CD4-positive, alpha-beta T cell treated with Interleukin-1 beta for 1 hour (primary cell): Measurements from ENCODE around the gene CCDC117.

Experiments used
- DNase-seq, 2 donors: peaks; one replicate each; pipeline ENCODE4 v3.0.0-alpha.2; 2020 to 2022

CCDC117 gene

DNA sequence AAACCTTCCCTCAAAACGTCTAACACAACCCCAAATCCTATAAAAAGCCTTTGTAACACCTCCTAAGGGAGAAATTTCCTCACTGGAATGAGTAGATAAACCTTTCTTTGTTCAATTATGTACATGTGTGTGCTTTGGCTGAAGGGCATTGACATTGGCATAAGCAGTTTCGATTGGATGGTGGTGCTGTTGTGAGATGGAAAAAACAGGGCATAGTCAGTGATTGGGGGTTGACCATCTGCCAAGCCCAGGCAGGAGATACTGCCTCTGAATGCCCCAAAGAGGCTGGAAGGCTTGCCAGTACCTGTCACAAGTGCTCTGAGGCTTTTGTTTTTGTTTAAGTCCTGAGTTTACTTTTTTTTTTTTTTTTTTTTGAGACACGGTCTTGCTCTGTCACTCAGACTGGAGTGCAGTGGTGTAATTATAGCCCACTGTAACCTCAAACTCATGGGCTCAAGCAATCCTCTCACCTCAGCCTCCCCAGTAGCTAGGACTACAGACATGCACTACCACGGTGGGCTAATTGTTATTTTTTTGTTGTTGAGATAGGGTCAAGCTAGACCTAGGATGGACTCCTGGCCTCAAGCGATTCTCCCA is 1.2 kb upstream of the CCDC117 start:
- no peak for DNase-seq

DNA sequence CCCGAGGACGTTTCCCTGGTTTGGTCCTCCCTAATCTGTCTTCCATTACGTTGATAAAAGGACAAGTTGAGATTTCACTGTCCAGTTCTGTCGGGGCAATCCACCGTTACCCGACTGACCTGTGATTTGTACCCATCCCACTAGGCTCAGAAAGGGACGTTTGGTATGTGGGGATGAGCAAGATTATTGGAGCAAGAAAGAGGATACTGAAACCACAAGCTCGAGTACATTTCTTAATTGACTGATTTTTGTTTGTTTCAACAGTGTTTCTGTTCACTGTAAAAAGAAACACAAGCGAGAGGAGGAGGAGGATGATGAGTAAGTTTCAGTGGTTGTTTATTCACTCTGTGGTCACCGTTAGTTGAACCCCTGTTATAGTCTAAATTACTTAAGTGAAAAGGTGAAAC is 969 bp downstream of the CCDC117 start:
- no peak for DNase-seq

DNA sequence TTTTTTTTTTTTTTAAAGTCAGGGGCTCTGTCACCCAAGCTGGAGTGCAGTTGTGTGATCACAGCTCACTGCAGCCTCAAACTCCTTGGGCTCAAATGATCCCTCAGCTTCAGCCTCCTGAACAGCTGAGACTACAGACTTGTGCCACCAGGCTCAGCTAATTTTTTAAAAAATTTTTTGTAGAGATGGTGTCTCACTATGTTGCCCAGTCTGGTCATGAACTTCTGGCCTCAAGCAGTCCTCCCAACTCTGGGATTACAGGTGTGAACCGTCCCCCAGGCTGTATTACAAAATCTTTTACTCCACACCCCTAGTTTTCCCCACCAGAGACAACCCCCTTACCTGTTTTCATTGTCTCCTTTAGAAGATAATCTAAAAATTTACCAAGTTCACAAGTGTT is 1.9 kb downstream of the CCDC117 start:
- no peak for DNase-seq

DNA sequence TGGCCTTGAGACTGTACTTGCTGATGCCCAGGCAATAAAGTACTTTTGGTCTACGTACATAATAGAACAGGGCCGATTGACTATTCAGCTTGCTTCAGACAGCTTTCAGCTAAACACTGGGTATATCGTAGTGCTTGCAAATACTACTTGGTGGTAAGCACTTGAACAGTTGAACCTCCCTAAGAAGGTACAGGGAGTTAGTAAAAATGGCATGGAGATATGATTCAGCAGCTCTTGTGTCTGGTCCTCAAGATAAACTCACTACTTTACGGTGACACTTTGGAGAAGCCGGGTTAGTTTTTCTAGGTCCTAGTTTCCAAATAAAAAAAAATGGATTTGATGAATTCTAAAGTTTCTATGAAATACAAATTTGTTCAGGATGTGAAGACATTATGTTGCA is 7.3 kb downstream of the CCDC117 start:
- DNase-seq: no peak

DNA sequence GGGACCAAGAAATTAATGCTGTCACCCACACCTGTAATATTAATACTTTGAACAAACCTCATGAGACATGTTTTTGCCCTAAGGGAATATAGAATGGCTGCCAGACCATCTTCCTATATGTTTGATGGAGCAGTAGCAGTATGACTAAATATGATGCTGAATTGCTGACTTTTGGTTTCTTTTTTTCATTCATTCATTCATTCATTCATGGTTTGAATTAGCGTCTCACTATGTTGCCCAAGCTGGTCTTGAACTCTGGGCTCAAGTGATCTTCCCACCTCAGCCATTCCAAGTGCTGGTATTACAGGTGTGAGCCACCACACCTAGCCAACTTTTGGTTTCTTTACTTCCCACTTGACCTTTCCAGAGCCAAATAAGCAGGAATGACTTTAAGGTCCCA is 7.8 kb downstream of the CCDC117 start:
- no peak for DNase-seq

DNA sequence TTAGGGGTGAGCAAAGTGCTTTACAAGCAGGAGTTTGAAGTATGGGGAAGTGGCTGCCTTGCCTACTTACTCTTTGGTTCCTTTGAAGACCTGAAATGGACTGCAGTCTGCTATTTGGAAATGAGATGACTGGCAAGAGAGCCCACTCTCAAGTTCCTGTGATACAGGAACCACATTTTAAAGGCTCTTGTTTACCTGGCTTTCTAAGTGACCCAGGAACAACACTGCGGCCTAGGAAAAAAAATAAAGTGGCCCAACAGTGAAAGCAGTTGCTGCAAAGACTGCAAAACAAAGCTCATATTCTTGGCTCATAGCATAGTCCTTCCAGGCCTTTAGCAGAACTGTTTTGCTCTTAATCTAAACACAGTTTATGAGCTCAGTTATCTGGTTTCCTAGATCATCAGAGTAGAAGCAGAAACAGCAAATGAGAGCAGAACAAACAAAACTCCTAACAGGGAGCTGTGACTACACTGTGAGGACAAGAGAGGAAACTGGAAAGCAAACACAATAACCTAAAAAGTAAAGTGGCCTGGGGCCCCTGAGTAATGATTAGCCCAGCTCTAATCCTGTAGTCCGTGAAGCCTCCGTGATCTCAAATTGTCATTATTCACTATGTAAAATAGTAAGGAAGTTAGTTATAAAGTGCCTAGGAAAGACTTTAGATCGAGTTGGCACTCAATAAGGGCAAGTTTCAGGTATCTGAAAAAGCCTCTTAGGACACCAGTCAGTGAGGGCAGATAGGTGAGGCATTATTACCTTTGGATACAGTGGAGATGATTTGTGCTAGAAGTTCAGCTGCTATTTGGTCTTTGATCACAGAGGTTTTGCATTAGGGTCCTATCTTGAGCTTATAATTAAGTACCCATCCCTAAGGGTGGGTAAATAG is 11.5 kb downstream of the CCDC117 start:
- no peak for DNase-seq

DNA sequence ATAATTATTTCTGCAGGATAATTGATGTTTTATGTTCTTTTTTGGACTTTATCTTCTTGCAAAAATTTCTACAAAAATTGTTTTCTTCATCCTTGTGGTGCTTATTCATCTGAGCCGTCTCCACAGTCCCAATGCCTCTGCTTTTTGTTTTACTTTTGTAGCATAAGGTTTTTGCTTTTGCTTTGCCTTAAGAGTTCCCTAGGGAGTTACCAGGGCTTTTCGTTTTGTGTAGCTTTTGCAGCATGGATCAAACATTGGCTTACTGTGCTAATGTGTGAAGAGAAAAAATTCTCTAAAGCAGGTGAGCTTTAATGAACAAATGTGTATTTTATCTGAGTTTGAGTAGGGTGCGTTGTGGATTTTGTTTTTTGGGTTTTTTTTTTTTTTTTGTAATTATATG is 16.1 kb downstream of the CCDC117 start:
- DNase-seq: no peak

DNA sequence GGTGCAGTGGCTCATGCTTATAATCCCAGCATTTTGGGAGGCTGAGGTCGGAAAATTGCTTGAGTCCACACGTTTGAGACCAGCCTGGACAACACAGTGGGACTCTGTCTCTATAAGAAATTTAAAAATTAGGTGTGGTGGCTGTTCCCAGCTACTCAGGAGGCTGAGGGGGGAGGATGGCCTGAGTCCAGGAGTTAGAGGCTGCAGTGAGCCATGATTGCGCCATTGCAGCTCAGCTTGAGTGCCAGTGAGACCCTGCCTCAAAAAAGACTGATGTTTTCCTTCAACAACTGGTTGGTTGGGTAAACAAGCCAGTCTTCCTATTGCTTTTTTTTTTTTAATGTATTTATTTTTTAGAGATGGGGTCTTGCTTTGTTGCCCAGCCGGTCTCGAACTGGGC is 18.6 kb downstream of the CCDC117 start:
- no peak for DNase-seq

DNA sequence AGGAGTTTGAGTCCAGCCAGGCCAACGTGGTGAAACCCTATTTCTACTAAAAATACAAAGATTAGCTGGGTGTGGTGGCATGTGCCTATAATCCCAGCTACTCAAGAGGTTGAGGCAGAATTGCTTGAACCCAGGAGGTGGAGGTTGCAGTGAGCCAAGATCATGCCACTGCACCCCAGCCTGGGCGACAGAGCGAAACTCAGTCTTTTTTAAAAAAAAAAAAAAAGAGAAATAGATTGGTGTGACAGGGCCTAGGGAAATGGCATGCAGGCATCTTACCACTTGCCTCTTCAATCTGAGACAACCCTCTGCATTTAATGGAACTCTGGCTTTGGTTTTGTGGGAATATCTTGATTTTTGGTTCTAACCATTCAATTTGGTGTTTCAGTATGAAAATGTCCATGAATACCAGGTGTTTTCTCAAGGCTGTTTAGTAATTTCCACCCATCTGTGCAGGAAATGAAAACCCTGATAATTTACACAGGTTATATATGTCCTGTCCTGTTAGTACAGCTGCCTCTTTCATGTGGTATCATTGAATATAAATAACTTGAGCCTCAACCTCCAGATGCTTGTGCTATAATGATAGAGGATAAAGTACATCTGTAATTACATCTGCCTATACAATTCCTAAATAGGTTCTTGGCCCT is 19.5 kb downstream of the CCDC117 start:
- no peak for DNase-seq

DNA sequence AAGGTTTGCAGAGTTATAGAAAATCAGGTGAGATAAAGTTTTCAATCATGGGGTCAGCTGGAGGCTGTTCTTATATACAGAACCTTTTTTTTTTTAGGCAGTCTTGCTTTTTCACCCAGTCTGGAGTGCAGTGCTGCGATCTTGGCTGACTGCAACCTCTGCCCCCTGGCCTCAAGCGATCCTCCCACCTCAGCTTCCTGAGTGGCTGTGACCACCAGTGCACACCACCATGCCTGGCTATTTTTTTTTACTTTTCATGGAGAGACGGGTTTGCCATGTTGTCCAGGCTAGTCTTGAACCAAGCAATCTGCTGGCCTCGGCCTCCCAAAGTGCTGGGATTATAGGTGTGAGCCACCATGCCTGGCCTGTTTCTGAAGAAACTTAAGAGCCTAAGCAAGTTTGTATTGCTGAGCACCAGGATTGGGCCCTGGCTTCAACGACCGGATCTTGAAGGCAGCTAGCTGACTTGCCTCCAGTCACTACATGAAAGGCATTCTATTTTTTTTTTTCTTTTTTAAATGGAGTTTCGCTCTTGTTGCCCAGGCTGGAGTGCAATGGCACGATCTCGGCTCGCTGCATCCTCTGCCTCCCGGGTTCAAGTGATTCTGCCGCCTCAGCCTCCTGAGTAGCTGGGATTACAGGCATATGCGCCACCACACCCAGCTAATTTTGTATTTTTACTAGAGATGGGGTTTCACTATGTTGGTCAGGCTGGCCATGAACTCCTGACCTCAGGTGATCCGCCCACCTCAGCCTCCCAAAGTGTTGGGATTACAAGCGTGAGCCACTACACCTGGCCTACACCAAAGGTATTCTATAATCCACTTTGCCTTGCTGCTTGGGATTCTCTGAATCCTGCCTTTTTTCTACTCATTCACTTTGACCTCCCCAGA is 20.2 kb downstream of the CCDC117 start:
- DNase-seq: no peak

DNA sequence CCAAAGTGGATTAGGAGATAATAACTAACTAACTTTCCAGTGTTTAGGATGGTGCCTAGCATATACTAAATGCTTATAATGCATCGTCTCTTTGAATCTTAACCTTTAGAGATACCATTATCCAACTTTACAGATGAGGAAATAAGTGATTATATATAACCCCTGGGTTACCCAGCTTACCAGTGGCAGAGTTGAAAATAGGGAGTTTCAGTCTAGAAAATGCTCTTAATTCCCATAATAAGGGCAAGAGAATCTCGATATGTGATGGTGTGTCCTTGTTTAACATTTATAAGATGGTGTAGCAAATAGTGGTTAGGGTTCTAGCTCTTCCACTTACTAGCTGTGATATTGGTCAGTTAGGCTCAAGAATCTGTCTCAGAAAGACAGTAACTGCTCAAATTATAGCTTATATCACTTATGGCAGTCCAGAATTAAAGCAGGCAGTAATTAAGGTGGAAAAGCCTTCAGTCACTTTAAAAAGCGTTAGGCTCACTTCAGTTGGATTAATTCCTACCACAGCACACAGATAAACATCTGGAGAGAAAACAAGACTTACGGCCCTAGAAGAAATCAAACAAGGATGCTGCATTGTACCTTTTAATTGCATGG is 21.6 kb downstream of the CCDC117 start:
- DNase-seq: no peak

DNA sequence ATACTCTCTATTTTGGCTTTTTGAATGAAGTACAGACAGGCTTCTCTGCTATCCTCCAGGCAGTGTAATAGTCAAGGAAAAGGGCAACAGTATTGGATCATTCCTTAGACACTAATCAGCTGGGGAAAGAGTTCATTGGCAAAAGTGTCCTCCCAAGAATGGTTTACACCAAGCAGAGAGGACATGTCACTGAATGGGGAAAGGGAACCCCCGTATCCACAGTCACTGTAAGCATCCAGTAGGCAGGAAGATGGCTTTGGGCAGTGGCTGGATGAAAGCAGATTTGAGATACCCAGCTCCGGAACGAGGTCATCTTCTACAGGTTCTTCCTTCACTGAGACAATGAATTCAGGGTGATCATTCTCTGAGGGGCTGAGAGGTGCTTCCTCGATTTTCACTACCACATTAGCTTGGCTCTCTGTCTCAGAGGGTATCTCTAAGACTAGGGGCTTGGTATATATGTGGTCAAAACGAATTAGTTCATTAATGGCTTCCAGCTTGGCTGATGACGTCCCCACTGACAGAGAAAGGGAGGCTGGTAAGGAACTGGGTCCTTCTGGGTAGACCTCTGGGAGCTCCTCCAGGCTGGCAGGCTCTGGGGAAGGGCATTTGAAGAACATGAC is 22.7 kb downstream of the CCDC117 start:
- no peak for DNase-seq

DNA sequence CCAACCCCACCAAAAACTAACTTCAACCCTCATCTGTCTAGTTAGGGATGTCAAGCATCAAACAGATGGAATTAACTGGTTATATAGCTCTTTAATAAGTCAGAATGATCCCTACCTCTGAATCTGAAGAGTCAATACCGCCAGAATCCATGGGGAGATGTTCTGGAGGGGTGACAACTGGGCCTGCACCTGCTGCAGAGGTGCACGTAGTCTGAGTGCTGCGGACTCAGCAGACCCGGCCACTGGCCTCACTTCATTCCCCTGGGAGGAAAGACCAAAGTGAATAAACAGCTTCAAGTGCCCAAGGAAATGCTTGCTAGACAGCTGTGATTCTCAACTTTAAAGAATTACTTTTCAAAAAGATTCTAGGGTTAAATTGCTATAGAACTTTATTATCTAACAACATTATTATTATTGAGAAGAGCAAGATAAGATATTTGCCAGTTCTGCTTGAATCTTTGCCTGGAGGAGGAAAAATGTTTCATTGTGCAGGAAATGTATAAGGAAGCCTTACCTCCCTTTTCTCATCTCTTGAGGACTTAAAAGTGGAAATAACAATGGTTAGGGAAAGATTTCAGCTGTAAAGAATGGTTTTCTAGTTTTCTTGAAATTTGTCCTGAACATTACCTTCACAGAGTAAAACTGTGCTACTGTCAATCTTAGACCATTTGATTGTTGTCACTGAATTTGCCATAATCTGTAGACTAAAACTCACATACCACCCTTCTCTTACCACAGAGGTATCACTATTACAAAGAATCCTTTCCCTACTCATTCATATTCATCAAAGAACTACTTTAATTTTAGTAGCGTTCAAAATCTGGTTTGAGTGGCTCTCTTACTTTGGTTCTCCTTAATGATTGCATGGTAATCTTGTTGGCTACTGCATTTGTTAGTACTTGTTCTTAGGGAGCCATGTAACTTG is 23.7 kb downstream of the CCDC117 start:
- no peak for DNase-seq

DNA sequence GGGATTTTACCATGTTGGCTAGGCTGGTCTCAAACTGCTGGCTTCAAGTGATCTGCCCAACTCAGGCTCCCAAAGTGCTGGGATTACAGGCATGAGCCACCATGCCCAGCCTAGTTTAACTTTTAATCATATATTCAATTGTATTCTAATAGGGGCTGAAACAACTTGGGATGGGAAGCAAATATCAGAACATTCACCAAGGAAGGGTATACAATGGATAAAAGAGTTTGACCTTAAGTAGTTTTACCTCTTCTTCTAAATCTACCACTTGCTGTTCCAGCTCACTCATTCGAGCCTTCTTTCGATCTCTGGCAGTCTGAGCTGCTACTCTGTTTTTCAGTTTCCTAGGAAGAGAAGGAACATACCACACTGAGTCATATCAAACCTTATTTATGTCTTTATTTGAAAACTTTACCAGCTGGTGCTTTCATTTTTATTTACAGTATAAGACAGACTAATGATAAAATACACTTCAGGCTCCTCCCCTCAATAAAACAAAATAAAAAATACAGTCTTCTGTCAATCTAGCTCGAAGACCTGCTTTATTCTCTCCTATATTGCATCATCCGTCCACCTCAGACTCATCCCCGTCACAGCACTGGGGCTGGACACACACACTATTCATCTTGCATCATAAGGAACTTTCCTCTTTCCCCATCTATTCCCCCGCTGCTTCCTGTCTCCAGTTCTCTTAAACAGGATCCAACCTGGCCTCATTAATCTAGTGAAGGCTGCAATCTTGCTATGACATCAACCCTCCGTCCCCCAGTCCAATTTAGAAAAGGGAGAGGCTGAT is 26.5 kb downstream of the CCDC117 start:
- peak; percentile 47 to 75 for DNase-seq

DNA sequence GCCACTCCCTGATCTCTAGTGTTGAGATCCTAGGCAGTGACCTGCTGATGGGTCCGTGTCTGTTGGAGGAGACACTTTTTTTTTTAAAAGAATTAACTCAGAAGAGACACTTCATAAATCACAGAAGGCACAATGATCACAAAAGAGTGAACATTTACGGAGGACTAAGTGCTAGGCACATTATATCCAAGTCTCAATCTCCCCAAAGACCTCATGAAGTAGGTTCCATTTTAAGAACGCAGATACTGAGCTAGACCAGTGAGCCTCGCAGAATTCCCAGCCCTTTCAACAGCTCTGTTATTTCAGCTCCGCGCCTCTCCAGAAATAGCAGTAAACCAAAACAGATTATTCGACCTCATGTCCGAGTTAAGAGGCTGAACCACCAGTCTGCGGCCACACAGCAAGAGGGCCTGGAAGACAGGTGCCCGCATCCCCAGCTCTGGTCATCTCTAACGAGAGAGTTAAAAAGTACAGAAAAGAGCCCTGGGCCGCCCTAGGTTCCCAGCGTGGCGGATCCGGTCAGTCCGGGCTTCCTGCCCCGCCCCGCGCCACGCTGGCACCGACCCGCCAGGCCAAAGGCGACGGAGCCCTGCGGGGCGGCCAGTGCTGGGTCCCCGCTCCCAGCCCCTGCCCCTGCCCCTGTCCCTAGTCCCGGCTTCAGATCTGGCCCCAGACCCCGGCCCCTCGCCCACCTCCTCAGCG is 27.3 kb downstream of the CCDC117 start:
- peak; percentile 26 to 33 for DNase-seq

DNA sequence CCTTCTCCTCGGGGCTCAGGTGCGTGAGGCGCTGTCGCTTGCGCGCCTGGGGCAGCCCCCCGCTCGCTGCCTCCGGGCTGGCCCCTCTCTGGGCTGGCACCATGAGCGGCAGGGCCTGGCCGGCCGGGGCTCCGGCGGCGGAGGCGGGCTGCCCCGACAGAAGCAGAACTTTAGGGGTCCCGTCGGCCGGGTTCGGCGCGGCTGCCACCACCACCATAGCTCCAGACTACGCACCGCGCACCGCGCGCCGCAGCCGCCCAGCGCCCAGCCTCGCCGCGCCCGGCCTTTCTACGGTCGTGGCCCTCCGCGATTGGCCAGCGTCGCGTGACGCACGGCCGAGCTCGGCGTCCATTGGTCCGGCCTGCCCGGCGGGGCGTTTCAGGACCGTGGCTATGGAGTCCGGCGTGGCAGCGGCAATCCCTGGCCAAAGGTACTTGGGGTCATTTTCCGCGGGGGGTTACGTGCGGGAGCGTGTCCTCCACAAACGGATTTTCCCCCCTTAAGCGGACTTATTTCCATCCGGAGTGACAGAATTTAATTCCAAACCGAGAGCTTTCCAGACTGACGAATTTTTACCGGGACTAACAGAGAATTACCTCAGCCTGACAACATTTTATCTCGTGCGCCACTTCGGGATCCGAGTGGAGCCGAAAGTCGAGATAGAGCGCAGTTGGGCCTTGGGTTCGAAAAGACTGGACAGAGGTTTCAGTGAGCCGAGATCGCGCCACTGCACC is 28.0 kb downstream of the CCDC117 start, which contains the start of gene XBP1:
Gene XBP1, minus strand, starts transcription at position 262 of the 734 bp plus-strand sequence.
- peak; percentile 92 for DNase-seq

DNA sequence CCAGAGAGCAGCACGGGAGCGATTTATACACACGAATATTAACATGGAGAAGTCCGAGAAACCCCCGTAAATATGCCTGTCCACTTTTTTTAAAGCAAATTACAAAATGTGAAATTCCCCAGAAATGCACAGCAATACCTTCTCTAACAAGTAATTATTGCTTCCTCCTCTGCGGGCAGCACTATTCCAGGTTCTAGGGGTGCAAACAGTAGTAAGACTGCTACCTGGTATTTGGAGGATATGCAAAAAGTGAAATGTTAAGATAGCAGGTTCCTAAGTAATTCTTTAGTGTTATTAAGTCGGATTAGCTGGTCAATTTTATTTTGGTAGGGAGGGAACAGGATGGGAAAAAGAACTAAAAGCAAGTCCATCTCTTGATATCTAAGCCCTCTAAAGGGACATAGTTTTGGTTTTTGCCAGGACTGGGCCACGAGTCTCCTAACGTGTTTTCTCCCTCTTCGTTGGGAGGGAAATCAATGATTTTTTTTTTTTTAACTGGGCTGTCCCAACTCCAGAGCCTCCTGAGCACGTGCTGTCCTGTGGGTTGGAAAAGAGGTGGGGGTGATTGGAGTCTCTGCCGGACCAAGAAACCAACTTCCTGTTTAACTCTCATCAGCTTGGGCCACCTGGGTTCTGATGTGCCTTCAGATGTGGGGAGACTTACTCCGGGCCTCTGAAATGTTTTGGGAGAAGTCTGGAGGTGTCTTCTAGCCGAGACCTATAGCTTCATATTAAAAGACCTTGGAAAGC is 29.5 kb downstream of the CCDC117 start:
- no peak for DNase-seq
